ENCODE results near the gene SIT1.
"Not testable (repeated sequence)": the region's sequence is repeated elsewhere in the genome, so short reads cannot be mapped to it uniquely, and the experiment has no call there.

Gene SIT1

GRCh38 chr9:35612843-35613242 lies 37.9 kb downstream of the SIT1 start:
- TF ChIP-seq EZH2phosphoT487 (IDR thresholded peaks at IDR 0.05; ENCODE audit: borderline replicate concordance) = no peak
- no peak for TF ChIP-seq CTCF (conservative IDR thresholded peaks at IDR 0.05; ENCODE audit: low read length)
- Histone ChIP-seq H3K4me3 (ENCODE audit: low read length, poor library complexity, severe bottlenecking) (no peak overlapping the region), H3F3A (ENCODE audit: low read depth) (no peaks in the 10 kb centered on the region), H3K9me3 (ENCODE audit: insufficient read depth, low read depth, low read length) (no peaks in the 10 kb centered on the region), H4K20me1 (ENCODE audit: insufficient read depth, low read length, poor library complexity, severe bottlenecking) (no peaks in the 10 kb centered on the region), H3K4me2 (ENCODE audit: low read depth, low read length, poor library complexity, severe bottlenecking) (no peak overlapping the region), H2AFZ (ENCODE audit: low read length) (no peak overlapping the region), H3K4me1 (ENCODE audit: insufficient read depth, low read length, poor library complexity, severe bottlenecking) (peaks cover 17% of the 10 kb centered on the region), H3K36me3 (ENCODE audit: insufficient read depth, low read length) (peaks cover 11% of the 10 kb centered on the region; the same call in 1 of the 2 replicates), H3K9ac (ENCODE audit: low read depth, low read length, poor library complexity, severe bottlenecking) (no peak overlapping the region), H3K79me2 (ENCODE audit: insufficient read depth, low read length) (peaks cover 26% of the 10 kb centered on the region; the same call in 1 of the 2 replicates), H3K27me3 (ENCODE audit: insufficient read depth, low read length, poor library complexity, severe bottlenecking) (no peaks in the 10 kb centered on the region), H3K9me2 (replicated peaks; ENCODE audit: low read depth, low read length) (no peaks in the 10 kb centered on the region)

- not testable (repeated sequence) for H3K4me2 ChIP-seq (ENCODE audit: low read depth, low read length, poor library complexity, severe bottlenecking); H3K9me3 ChIP-seq (ENCODE audit: insufficient read depth, low read depth, low read length); H3K27me3 ChIP-seq (ENCODE audit: insufficient read depth, low read length, poor library complexity, severe bottlenecking); H2AFZ ChIP-seq (ENCODE audit: low read length); H3F3A ChIP-seq (ENCODE audit: low read depth); H3K9me2 ChIP-seq (replicated peaks; ENCODE audit: low read depth, low read length); H4K20me1 ChIP-seq (ENCODE audit: insufficient read depth, low read length, poor library complexity, severe bottlenecking); H3K4me3 ChIP-seq (ENCODE audit: low read length, poor library complexity, severe bottlenecking); H3K9ac ChIP-seq (ENCODE audit: low read depth, low read length, poor library complexity, severe bottlenecking)
- Histone ChIP-seq H3K79me2 (ENCODE audit: insufficient read depth, low read length) (peaks cover 26% of the 10 kb centered on the region; the same call in 1 of the 2 replicates), H3K4me1 (ENCODE audit: insufficient read depth, low read length, poor library complexity, severe bottlenecking) (peaks cover 18% of the 10 kb centered on the region), H3K36me3 (ENCODE audit: insufficient read depth, low read length) (peaks cover 11% of the 10 kb centered on the region; the same call in 1 of the 2 replicates)
Observed at GRCh38 chr9:35612066-35612465, 38.7 kb downstream of the SIT1 start.

GRCh38 chr9:35611230-35611797 lies 39.4 kb downstream of the SIT1 start:
- H3K36me3 ChIP-seq (ENCODE audit: insufficient read depth, low read length) = peaks cover 11% of the 10 kb centered on the region; the same call in 1 of the 2 replicates
- H3K9me3 ChIP-seq (ENCODE audit: insufficient read depth, low read depth, low read length) = no peaks in the 10 kb centered on the region
- no peak overlapping the region for H2AFZ ChIP-seq (ENCODE audit: low read length)
- no peak for TF ChIP-seq EZH2phosphoT487 (IDR thresholded peaks at IDR 0.05; ENCODE audit: borderline replicate concordance)
- peak; percentile 76 for TF ChIP-seq CTCF (conservative IDR thresholded peaks at IDR 0.05; ENCODE audit: low read length)
- H3K4me1 ChIP-seq (ENCODE audit: insufficient read depth, low read length, poor library complexity, severe bottlenecking) = peaks cover 22% of the 10 kb centered on the region
- H3F3A ChIP-seq (ENCODE audit: low read depth) = no peaks in the 10 kb centered on the region
- no peak overlapping the region for H3K4me2 ChIP-seq (ENCODE audit: low read depth, low read length, poor library complexity, severe bottlenecking)
- peaks cover 26% of the 10 kb centered on the region for H3K79me2 ChIP-seq (ENCODE audit: insufficient read depth, low read length)
- no peak overlapping the region for H3K4me3 ChIP-seq (ENCODE audit: low read length, poor library complexity, severe bottlenecking)
- no peaks in the 10 kb centered on the region for H3K27me3 ChIP-seq (ENCODE audit: insufficient read depth, low read length, poor library complexity, severe bottlenecking)
- peaks cover 12% of the 10 kb centered on the region for H4K20me1 ChIP-seq (ENCODE audit: insufficient read depth, low read length, poor library complexity, severe bottlenecking)
- H3K9me2 ChIP-seq (replicated peaks; ENCODE audit: low read depth, low read length) = no peaks in the 10 kb centered on the region
- no peak overlapping the region for H3K9ac ChIP-seq (ENCODE audit: low read depth, low read length, poor library complexity, severe bottlenecking)

- H3F3A ChIP-seq (ENCODE audit: low read depth) = no peaks in the 10 kb centered on the region
- H3K4me3 ChIP-seq (ENCODE audit: low read length, poor library complexity, severe bottlenecking) = no peak overlapping the region
- no peaks in the 10 kb centered on the region for H3K27me3 ChIP-seq (ENCODE audit: insufficient read depth, low read length, poor library complexity, severe bottlenecking)
- H3K4me1 ChIP-seq (ENCODE audit: insufficient read depth, low read length, poor library complexity, severe bottlenecking) = peaks cover 19% of the 10 kb centered on the region
- no peaks in the 10 kb centered on the region for H3K9me3 ChIP-seq (ENCODE audit: insufficient read depth, low read depth, low read length)
- peaks cover 19% of the 10 kb centered on the region for H4K20me1 ChIP-seq (ENCODE audit: insufficient read depth, low read length, poor library complexity, severe bottlenecking)
- H2AFZ ChIP-seq (ENCODE audit: low read length) = no peak overlapping the region
- no peak for TF ChIP-seq CTCF (conservative IDR thresholded peaks at IDR 0.05; ENCODE audit: low read length)
- no peak overlapping the region for H3K4me2 ChIP-seq (ENCODE audit: low read depth, low read length, poor library complexity, severe bottlenecking)
- peaks cover 11% of the 10 kb centered on the region; the same call in 1 of the 2 replicates for H3K36me3 ChIP-seq (ENCODE audit: insufficient read depth, low read length)
- peaks cover 29% of the 10 kb centered on the region for H3K79me2 ChIP-seq (ENCODE audit: insufficient read depth, low read length)
- H3K9me2 ChIP-seq (replicated peaks; ENCODE audit: low read depth, low read length) = no peaks in the 10 kb centered on the region
- H3K9ac ChIP-seq (ENCODE audit: low read depth, low read length, poor library complexity, severe bottlenecking) = no peak overlapping the region
Observed at GRCh38 chr9:35609820-35610163, 40.9 kb downstream of the SIT1 start.
